Measurements from ENCODE around the gene FCHSD1.

The FCHSD1 gene

DNA sequence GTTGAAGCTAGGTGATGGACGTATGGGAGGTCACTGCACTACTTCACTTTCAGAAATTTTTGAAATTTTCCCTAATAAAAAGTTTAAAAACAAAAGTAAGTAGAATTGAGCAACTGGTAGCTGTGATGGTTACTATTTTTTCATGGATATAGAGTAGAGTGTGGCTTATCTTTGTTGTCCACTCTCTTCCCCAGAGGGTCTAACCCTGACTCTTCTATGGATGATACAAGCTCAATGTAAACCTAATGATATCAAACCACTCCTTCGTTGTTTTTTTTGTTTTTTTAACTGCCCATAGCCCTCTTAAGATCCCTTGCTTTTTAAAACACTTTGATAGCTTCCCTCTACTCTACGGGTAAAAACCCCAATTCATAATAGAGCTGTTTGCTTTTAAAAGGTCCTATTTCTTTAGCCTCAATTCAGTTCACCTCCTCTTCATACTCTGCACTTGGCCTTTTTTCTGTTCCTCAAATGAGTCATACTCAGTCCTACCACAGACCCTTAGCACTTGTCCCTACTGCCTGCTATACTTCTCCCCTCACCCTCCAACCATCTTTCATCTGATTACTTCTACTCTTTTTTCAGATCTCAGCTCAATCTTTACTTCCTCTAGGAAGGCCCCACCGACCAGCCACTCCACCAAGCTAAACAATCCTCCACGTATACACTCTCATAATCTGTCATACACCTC is 17.2 kb downstream of the FCHSD1 start:
- no peak for DNase-seq (ENCODE audit: low read depth)
- H3K4me3 ChIP-seq (ENCODE audit: low read length): no peak overlapping the region

DNA sequence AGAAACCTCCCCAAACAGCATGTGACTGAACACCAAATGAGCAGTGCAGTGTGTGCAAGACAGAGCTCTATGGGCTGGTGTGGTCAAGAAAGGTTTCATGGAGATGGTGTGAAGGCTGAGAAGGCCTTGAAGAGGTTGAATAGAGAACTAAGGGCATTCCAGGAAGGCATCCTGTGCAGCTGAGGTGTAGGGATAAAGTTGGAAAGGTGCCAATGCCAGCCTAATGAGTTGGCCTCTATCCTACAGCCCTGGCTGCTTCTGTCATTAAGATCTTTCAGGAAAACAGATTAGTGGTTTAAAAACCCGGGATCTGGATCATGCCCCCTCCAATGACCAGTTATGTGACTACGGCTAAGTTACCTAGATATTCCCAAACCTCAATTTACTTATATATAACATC is 18.6 kb downstream of the FCHSD1 start:
- DNase-seq (ENCODE audit: low read depth): no peak
- no peak overlapping the region for H3K4me3 ChIP-seq (ENCODE audit: low read length)
- TF ChIP-seq, protein P1, sequence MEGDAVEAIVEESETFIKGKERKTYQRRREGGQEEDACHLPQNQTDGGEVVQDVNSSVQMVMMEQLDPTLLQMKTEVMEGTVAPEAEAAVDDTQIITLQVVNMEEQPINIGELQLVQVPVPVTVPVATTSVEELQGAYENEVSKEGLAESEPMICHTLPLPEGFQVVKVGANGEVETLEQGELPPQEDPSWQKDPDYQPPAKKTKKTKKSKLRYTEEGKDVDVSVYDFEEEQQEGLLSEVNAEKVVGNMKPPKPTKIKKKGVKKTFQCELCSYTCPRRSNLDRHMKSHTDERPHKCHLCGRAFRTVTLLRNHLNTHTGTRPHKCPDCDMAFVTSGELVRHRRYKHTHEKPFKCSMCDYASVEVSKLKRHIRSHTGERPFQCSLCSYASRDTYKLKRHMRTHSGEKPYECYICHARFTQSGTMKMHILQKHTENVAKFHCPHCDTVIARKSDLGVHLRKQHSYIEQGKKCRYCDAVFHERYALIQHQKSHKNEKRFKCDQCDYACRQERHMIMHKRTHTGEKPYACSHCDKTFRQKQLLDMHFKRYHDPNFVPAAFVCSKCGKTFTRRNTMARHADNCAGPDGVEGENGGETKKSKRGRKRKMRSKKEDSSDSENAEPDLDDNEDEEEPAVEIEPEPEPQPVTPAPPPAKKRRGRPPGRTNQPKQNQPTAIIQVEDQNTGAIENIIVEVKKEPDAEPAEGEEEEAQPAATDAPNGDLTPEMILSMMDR (IDR thresholded peaks at IDR 0.05; ENCODE audit: insufficient read depth, low read depth, low read length, missing control alignments): no peak

More for the DNA sequence above, 17.2 kb downstream of the FCHSD1 start:
- TF ChIP-seq, protein P1 (IDR thresholded peaks at IDR 0.05; ENCODE audit: insufficient read depth, low read depth, low read length, missing control alignments): no peak

DNA sequence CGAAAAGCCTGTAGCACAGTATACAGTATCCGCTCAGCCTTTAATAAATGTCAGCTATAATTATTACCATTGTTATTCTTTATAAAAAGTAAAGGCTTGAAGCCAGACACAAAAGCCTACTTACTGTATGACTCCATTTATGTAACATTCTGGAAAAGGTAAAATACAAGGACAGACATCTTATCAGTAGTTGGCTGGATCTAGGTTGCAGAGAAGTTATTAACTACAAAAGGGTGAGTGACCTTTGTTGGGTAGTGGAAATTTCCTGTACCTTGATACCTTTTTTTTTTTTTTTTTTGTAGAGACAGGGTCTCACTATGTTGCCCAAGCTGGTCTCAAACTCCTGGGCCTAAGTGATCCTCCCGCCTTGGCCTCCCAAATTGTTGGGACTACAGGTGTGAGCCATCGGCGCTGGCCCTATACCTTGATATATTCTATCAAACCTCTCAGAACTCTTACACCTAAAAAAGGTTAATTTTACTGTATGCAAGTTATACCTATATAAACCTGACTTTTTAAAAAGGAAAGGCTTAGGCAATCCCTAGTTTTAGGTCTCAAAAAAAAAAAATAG is 20.6 kb downstream of the FCHSD1 start:
- DNase-seq (ENCODE audit: low read depth): no peak
- TF ChIP-seq, protein P1 (IDR thresholded peaks at IDR 0.05; ENCODE audit: insufficient read depth, low read depth, low read length, missing control alignments): no peak
- no peak overlapping the region for H3K4me3 ChIP-seq (ENCODE audit: low read length)

DNA sequence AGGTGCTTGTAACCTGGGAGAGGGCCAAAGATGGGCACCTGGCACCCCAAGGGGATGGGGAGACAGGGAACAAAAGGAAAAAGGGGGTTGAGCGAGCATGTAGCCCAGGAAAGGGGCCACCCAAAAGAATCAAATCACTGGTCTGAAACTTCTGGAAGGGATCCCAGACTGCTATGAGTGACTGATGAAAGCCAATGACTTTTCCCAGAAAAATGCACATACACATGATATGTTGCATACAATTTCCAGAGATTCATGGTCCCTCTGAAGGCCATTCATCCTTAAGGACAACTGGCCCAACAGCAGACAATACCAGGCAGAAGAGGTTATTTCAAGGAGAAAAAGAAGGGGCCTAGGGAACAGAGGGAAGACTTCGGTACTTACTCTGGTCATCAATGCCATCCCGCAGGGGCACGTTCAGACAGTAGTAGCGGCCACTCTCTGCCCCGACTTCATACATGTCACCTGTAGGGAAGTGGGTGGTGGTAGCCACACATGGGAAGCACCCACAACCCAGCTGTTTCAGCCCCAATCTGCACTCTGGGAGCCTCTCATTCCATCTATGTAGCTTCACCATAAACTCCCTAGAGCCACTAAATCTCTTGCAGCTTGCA is 22.9 kb downstream of the FCHSD1 start:
- H3K4me3 ChIP-seq (ENCODE audit: low read length): no peak overlapping the region
- TF ChIP-seq, protein P1 (IDR thresholded peaks at IDR 0.05; ENCODE audit: insufficient read depth, low read depth, low read length, missing control alignments): no peak
- no peak for DNase-seq (ENCODE audit: low read depth)

DNA sequence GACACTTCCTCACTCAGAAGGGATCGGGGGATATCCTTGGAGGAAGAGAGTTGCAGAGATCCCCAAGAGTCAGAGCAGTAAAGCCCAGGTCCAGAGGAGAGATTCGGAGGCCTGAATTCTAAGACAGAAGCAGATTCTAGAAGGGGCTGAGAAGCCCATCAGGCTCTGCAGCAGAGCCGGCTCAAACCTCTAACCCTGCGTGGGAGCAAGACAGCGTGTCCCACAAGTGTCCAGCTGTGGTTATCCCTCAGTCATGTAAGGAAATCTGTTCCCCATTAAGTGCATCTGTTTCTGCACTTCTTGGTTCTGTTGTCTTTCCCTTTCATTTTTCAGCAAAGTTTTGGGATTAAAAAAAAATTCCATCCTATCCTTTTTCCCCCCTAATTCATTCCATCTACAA is 27.6 kb downstream of the FCHSD1 start:
- no peak for DNase-seq (ENCODE audit: low read depth)
- no peak overlapping the region for H3K4me3 ChIP-seq (ENCODE audit: low read length)
- TF ChIP-seq, protein P1 (IDR thresholded peaks at IDR 0.05; ENCODE audit: insufficient read depth, low read depth, low read length, missing control alignments): no peak

DNA sequence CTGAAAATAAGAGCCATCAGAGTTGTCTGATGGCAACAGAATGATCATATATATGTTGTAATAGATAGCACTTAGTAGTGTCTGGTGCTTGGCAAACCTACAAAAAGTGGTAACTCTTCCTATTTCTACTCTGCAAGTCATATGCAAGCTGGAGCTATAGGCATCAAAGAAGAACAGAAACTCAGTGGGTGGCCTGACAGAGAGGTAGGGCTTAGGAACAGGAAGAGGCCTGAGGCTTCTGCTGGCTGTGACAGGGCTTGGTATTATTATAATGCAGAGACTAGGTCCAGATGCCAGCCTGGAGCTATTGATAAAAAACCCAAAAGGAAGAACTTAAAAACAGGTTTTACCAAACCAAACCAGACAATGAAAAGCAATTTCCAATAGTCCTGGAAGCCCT is 28.0 kb downstream of the FCHSD1 start:
- no peak overlapping the region for H3K4me3 ChIP-seq (ENCODE audit: low read length)
- DNase-seq (ENCODE audit: low read depth): no peak
- TF ChIP-seq, protein P1 (IDR thresholded peaks at IDR 0.05; ENCODE audit: insufficient read depth, low read depth, low read length, missing control alignments): no peak
